Suprapubic skin (tissue), 4 donors: ENCODE data around the gene AVL9. TPM values are rescaled to one million over a fixed set of nuclear protein-coding genes. Genes with fewer than 3 reads are reported as not detected.
"Not testable (repeated sequence)": the region's sequence is repeated elsewhere in the genome, so short reads cannot be mapped to it uniquely, and the experiment has no call there.

Experiments used
- DNase-seq, 2 donors: peaks; one replicate each; pipeline ENCODE4 v3.0.0-alpha.2; 2019; ENCODE audit warnings: low spot score in 2 of 2
- H3K27ac ChIP-seq: fragments of 200-600 bp; sonication (generic); one replicate; pipeline ENCODE4 v1.5.1; 2019
- H3K27me3 ChIP-seq: fragments of 200-600 bp; sonication (generic); one replicate; pipeline ENCODE4 v1.5.1; 2019
- H3K36me3 ChIP-seq: fragments of 200-600 bp; sonication (generic); one replicate; pipeline ENCODE4 v1.5.1; 2019
- H3K4me1 ChIP-seq: fragments of 200-600 bp; sonication (generic); one replicate; pipeline ENCODE4 v1.5.1; 2019
- H3K4me3 ChIP-seq: fragments of 200-600 bp; sonication (generic); one replicate; pipeline ENCODE4 v1.5.1; 2019; ENCODE audit warnings: mild to moderate bottlenecking
- H3K9me3 ChIP-seq: fragments of 200-600 bp; sonication (generic); one replicate; pipeline ENCODE4 v1.5.1; 2019
- CTCF ChIP-seq, 2 donors: fragments of 200-600 bp in 1 of 2; fragments of 450-650 bp in 1 of 2; sonication (generic) in 1 of 2; IDR thresholded peaks; one replicate each; pipeline ENCODE4 v1.5.1; 2016 to 2019; ENCODE audit warnings: antibody characterized with exemption in 2 of 2, mild to moderate bottlenecking in 1 of 2, moderate library complexity in 1 of 2
- EP300 ChIP-seq: sonication (generic); formaldehyde crosslinking; IDR thresholded peaks from one replicate; pipeline ENCODE4 v1.6.1; 2017; ENCODE audit warnings: antibody characterized with exemption
- POLR2A ChIP-seq, 2 donors: fragments of 450-650 bp; IDR thresholded peaks; one replicate each; pipeline ENCODE4 v1.6.1; 2017; ENCODE audit warnings: antibody characterized with exemption in 2 of 2, mild to moderate bottlenecking in 2 of 2, moderate library complexity in 2 of 2
- POLR2AphosphoS5 ChIP-seq, 3 donors: sonication (generic); formaldehyde crosslinking; IDR thresholded peaks; one replicate each; pipeline ENCODE4 v1.6.1; 2017; ENCODE audit warnings: antibody characterized with exemption in 3 of 3
- WGBS: methylation state at CpG from one replicate; pipeline ENCODE4 v1.1.5; 2018; 5-methylcytosine and 5-hydroxymethylcytosine counted together
- total RNA-seq, 4 donors: library from RNA; depleted of rRNA; stranded (reverse); fragments of >200 nt; gene quantifications; one replicate each; pipeline ENCODE4 v1.1.0, GENCODE V29; 2016

AVL9 gene
- total RNA-seq, 4 donors from 2014 or later = 22.5 to 42.2 (median 24.8) TPM

GRCh38 chr7:32631021-32631420 is 135.7 kb downstream of the AVL9 start:
- 79% methylated on average over 3 of the region's 3 CpGs for WGBS
- no peak overlapping the region for H3K4me3 ChIP-seq
- H3K27ac ChIP-seq = no peak overlapping the region
- H3K9me3 ChIP-seq = no peaks in the 10 kb centered on the region
- TF ChIP-seq CTCF (IDR thresholded peaks at IDR 0.05) (no peak), POLR2AphosphoS5 (IDR thresholded peaks at IDR 0.05) (no peak), POLR2A (IDR thresholded peaks at IDR 0.05) (no peak), EP300 (no peak)
- H3K36me3 ChIP-seq = no peaks in the 10 kb centered on the region
- no peak for DNase-seq
- H3K27me3 ChIP-seq = no peaks in the 10 kb centered on the region
- no peaks in the 10 kb centered on the region for H3K4me1 ChIP-seq

GRCh38 chr7:32631590-32632497 is 136.6 kb downstream of the AVL9 start:
- not testable (repeated sequence) for H3K27me3 ChIP-seq, H3K36me3 ChIP-seq, H3K27ac ChIP-seq, H3K4me1 ChIP-seq, DNase-seq, H3K4me3 ChIP-seq, H3K9me3 ChIP-seq
- WGBS = 97% methylated on average over 5 of the region's 5 CpGs

- H3K4me1 ChIP-seq, H3K9me3 ChIP-seq, H3K4me3 ChIP-seq, H3K27ac ChIP-seq, H3K36me3 ChIP-seq, H3K27me3 ChIP-seq, DNase-seq: not testable (repeated sequence)
- no CpG with 5 or more reads among the region's 1 CpG for WGBS
Measured at GRCh38 chr7:32633446-32633845, 138.2 kb downstream of the AVL9 start.

GRCh38 chr7:32634798-32635393 is 139.6 kb downstream of the AVL9 start:
- not testable (repeated sequence) for DNase-seq, H3K4me3 ChIP-seq, H3K4me1 ChIP-seq, H3K27ac ChIP-seq, H3K27me3 ChIP-seq, H3K9me3 ChIP-seq, H3K36me3 ChIP-seq
- WGBS = 39% methylated on average over 1 of the region's 1 CpG

- H3K4me3 ChIP-seq, H3K9me3 ChIP-seq, H3K27ac ChIP-seq, H3K36me3 ChIP-seq, DNase-seq, H3K4me1 ChIP-seq, H3K27me3 ChIP-seq: not testable (repeated sequence)
- 91% methylated on average over 5 of the region's 5 CpGs for WGBS
Measured at GRCh38 chr7:32636725-32637462, 141.6 kb downstream of the AVL9 start.

- H3K36me3 ChIP-seq, H3K9me3 ChIP-seq, H3K4me1 ChIP-seq, H3K27me3 ChIP-seq, H3K4me3 ChIP-seq, H3K27ac ChIP-seq, DNase-seq: not testable (repeated sequence)
Measured at GRCh38 chr7:32637611-32638010, 142.3 kb downstream of the AVL9 start.

Other genes starting within 250 kb of the AVL9 start
- 10 to 100 TPM; 13.4 to 18.9 (median 13.9) TPM for gene LSM5, start 5.1 kb upstream of the AVL9 start, total RNA-seq